ENCODE measurements around the gene PCP4. TPM values are rescaled to one million over a fixed set of nuclear protein-coding genes. Genes with fewer than 3 reads are reported as not detected.

Gene PCP4
- total RNA-seq, 4 donors from 2014 or later, result 1.3 to 12.4 (median 1.7) TPM

- 64% methylated on average over 4 of the region's 4 CpGs for WGBS
- Histone ChIP-seq H3K27me3 (peaks cover 1% of the 10 kb centered on the region), H3K4me3 (no peak overlapping the region), H3K27ac (no peak overlapping the region), H3K4me1 (no peaks in the 10 kb centered on the region), H3K9me3 (no peaks in the 10 kb centered on the region), H3K36me3 (no peaks in the 10 kb centered on the region)
- TF ChIP-seq CTCF (IDR thresholded peaks at IDR 0.05), result no peak
- no peak for TF ChIP-seq EP300 (IDR thresholded peaks at IDR 0.05)
- no peak for TF ChIP-seq POLR2AphosphoS5 (IDR thresholded peaks at IDR 0.05)
- no peak for TF ChIP-seq POLR2A (IDR thresholded peaks at IDR 0.05)
- DNase-seq (ENCODE audit: low spot score in 2 of 2), result no peak
These were observed 4.1 kb upstream of the PCP4 start for GRCh38 chr21:39863111-39863510.

GRCh38 chr21:39866093-39866492 lies 1.1 kb upstream of the PCP4 start:
- DNase-seq (ENCODE audit: low spot score in 2 of 2), result no peak
- no peak for TF ChIP-seq POLR2AphosphoS5 (IDR thresholded peaks at IDR 0.05)
- TF ChIP-seq CTCF (IDR thresholded peaks at IDR 0.05), result no peak
- no peak for TF ChIP-seq POLR2A (IDR thresholded peaks at IDR 0.05)
- no peak for TF ChIP-seq EP300 (IDR thresholded peaks at IDR 0.05)
- WGBS, result 91% methylated on average over 10 of the region's 10 CpGs

DNA sequence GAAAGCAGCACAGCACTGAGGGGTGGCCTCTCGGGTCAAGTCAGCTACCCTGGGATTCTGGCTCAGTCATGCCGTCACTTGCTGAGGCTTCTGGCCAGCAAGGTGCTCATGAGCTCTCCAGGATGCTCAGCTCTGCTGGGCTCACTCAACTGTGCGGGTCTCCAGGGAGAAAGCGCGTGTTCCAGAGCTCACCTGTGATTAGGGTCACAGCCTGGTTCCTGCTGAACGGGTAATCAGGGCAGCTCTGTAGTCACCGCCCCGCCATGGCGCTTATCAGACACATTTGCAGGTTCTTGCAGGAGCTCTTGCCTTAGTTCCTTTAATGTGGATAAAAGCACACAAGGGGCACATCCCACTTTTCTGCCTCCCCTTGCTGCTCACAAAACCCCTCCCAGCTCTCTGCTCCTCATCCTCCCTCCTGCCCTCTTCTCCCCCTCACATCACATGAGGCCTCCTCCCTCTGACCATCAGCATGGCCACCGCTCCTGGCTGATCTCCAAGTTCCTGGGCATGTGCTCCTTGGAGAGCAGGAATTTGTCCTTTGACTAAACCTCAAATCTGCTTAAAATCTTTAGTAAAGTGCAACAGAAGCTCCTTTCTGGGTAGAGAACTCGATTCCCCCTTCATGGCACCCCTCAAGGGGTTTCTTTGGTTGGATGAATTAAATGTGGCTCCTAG lies 2.0 kb downstream of the PCP4 start:
- Histone ChIP-seq H3K9me3 (no peaks in the 10 kb centered on the region), H3K27ac (no peak overlapping the region), H3K36me3 (no peaks in the 10 kb centered on the region), H3K4me3 (no peak overlapping the region), H3K27me3 (peaks cover 4% of the 10 kb centered on the region), H3K4me1 (no peaks in the 10 kb centered on the region)
- 75% methylated on average over 10 of the region's 11 CpGs for WGBS
- TF ChIP-seq EP300 (IDR thresholded peaks at IDR 0.05), result no peak
- no peak for TF ChIP-seq CTCF (IDR thresholded peaks at IDR 0.05)
- DNase-seq (ENCODE audit: low spot score in 2 of 2), result no peak

More at GRCh38 chr21:39866093-39866492, 1.1 kb upstream of the PCP4 start:
- H3K4me1 ChIP-seq, result no peaks in the 10 kb centered on the region
- peaks cover 4% of the 10 kb centered on the region for H3K27me3 ChIP-seq
- H3K27ac ChIP-seq, result no peak overlapping the region
- H3K4me3 ChIP-seq, result no peak overlapping the region
- no peaks in the 10 kb centered on the region for H3K36me3 ChIP-seq
- no peaks in the 10 kb centered on the region for H3K9me3 ChIP-seq

GRCh38 chr21:39873687-39874086 lies 6.4 kb downstream of the PCP4 start:
- Histone ChIP-seq H3K4me3 (no peak overlapping the region), H3K27me3 (peaks cover 3% of the 10 kb centered on the region), H3K36me3 (no peaks in the 10 kb centered on the region), H3K4me1 (no peaks in the 10 kb centered on the region), H3K27ac (no peak overlapping the region), H3K9me3 (no peaks in the 10 kb centered on the region)
- 100% methylated on average over 1 of the region's 1 CpG for WGBS
- DNase-seq (ENCODE audit: low spot score in 2 of 2), result no peak
- TF ChIP-seq EP300 (IDR thresholded peaks at IDR 0.05) (no peak), POLR2AphosphoS5 (IDR thresholded peaks at IDR 0.05) (no peak), CTCF (IDR thresholded peaks at IDR 0.05) (no peak), POLR2A (IDR thresholded peaks at IDR 0.05) (no peak)

DNA sequence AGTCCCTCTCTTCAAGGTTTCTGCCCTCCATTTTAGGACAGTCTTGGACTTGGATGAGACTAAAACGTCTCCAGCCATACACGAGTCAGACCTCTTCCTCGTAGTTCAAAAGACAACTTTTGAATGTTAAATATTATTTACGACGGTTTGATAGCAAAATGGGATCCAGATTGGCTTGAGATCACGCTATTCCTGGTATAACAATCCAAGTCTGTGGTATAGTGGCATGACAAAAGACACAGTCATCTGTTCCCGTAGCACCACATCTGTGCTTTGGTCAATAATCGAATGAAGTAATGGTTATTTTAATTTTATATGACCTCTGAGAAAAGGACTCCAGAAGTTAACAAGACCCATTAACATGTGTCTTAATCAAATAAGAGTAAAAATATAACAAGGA lies 7.0 kb downstream of the PCP4 start:
- no peak overlapping the region for H3K27ac ChIP-seq
- peaks cover 3% of the 10 kb centered on the region for H3K27me3 ChIP-seq
- H3K9me3 ChIP-seq, result no peaks in the 10 kb centered on the region
- H3K4me1 ChIP-seq, result no peaks in the 10 kb centered on the region
- H3K36me3 ChIP-seq, result no peaks in the 10 kb centered on the region
- no peak for DNase-seq (ENCODE audit: low spot score in 2 of 2)
- WGBS, result 42% methylated on average over 8 of the region's 8 CpGs
- no peak overlapping the region for H3K4me3 ChIP-seq
- TF ChIP-seq POLR2AphosphoS5 (IDR thresholded peaks at IDR 0.05) (no peak), EP300 (IDR thresholded peaks at IDR 0.05) (no peak), CTCF (IDR thresholded peaks at IDR 0.05) (no peak), POLR2A (IDR thresholded peaks at IDR 0.05) (no peak)
